Neuronal stem cell (in vitro differentiated cells): ENCODE measurements around the gene KCNQ1.
A peak's percentile ranks its signal among the peaks of the same experiment; 100 is the strongest.

Source experiments
- DNase-seq: peaks from one replicate; pipeline ENCODE4 v3.0.0-alpha.2; 2013; ENCODE audit warnings: low spot score
- H2AFZ ChIP-seq: one replicate; pipeline ENCODE4 v1.6.1; 2013; ENCODE audit warnings: mild to moderate bottlenecking, low read length, inconsistent platforms
- H2AK5ac ChIP-seq: 2 replicates; pipeline ENCODE4 v1.6.1; 2013; ENCODE audit warnings: low read depth, mild to moderate bottlenecking, inconsistent platforms, low read length, moderate library complexity, mixed read lengths
- H2BK120ac ChIP-seq: 2 replicates; pipeline ENCODE4 v1.6.1; 2013; ENCODE audit warnings: low read depth, mild to moderate bottlenecking, inconsistent platforms, low read length, moderate library complexity, mixed read lengths
- H2BK12ac ChIP-seq: one replicate; pipeline ENCODE4 v1.6.1; 2013; ENCODE audit warnings: low read length, inconsistent platforms
- H2BK15ac ChIP-seq: 2 replicates; pipeline ENCODE4 v1.6.1; 2013; ENCODE audit warnings: mild to moderate bottlenecking, low read length, inconsistent platforms, mixed read lengths
- H2BK5ac ChIP-seq: one replicate; pipeline ENCODE4 v1.6.1; 2013; ENCODE audit warnings: inconsistent platforms, mild to moderate bottlenecking, low read length, moderate library complexity
- H3K14ac ChIP-seq: one replicate; pipeline ENCODE4 v1.6.1; 2013; ENCODE audit warnings: low read length, inconsistent platforms
- H3K18ac ChIP-seq: 2 replicates; pipeline ENCODE4 v1.6.1; 2013; ENCODE audit warnings: low read length, inconsistent platforms
- H3K23ac ChIP-seq: 2 replicates; pipeline ENCODE4 v1.6.1; 2013; ENCODE audit warnings: low read depth, mild to moderate bottlenecking, mixed read lengths, low read length, inconsistent platforms; ENCODE audit not compliant: poor library complexity
- H3K27ac ChIP-seq: replicated peaks from 3 replicates; pipeline ENCODE4 v1.5.1; 2013; ENCODE audit warnings: low read length, inconsistent platforms
- H3K27me3 ChIP-seq, 3 experiments: 2 replicates each; pipeline ENCODE4 v1.6.1; 2013; ENCODE audit warnings: low read length in 3 of 3, mild to moderate bottlenecking in 2 of 3, inconsistent platforms in 1 of 3, low read depth in 1 of 3, mixed read lengths in 1 of 3, moderate library complexity in 1 of 3; ENCODE audit not compliant: control insufficient read depth in 3 of 3, insufficient read depth in 3 of 3
- H3K36me3 ChIP-seq, 2 donors: replicated peaks in 1 of 2; 2 replicates each; pipeline ENCODE4 v1.6.1; 2013; ENCODE audit warnings: low read length in 2 of 2; ENCODE audit not compliant: control insufficient read depth in 2 of 2, insufficient read depth in 2 of 2
- H3K4ac ChIP-seq: 2 replicates; pipeline ENCODE4 v1.6.1; 2013; ENCODE audit warnings: inconsistent platforms, mild to moderate bottlenecking, low read length, moderate library complexity
- H3K4me1 ChIP-seq, 2 donors: 1 replicate in 1 of 2; 2 replicates in 1 of 2; pipeline ENCODE4 v1.6.1; 2013; ENCODE audit warnings: low read length in 2 of 2, low read depth in 1 of 2; ENCODE audit not compliant: control insufficient read depth in 2 of 2, insufficient read depth in 1 of 2
- H3K4me2 ChIP-seq: one replicate; pipeline ENCODE4 v1.6.1; 2013; ENCODE audit warnings: mild to moderate bottlenecking, low read length, inconsistent platforms; ENCODE audit not compliant: insufficient read depth, poor library complexity, severe bottlenecking
- H3K4me3 ChIP-seq, 2 donors: 2 replicates each; pipeline ENCODE4 v1.5.1; 2013; ENCODE audit warnings: low read length in 2 of 2, mild to moderate bottlenecking in 2 of 2, inconsistent platforms in 1 of 2, moderate library complexity in 1 of 2
- H3K79me1 ChIP-seq: one replicate; pipeline ENCODE4 v1.6.1; 2013; ENCODE audit warnings: low read depth, mild to moderate bottlenecking, inconsistent platforms, low read length, moderate library complexity
- H3K9ac ChIP-seq: one replicate; pipeline ENCODE4 v1.6.1; 2013; ENCODE audit warnings: mild to moderate bottlenecking, low read depth, low read length, inconsistent platforms; ENCODE audit not compliant: poor library complexity
- H3K9me3 ChIP-seq, 2 donors: replicated peaks in 1 of 2; 2 replicates each; pipeline versions ENCODE3 to v1.6.1; 2013; ENCODE audit warnings: low read length in 2 of 2, mild to moderate bottlenecking in 2 of 2, inconsistent platforms in 1 of 2, low read depth in 1 of 2, mixed read lengths in 1 of 2, moderate library complexity in 1 of 2; ENCODE audit not compliant: control insufficient read depth in 2 of 2, insufficient read depth in 1 of 2
- H4K8ac ChIP-seq: one replicate; pipeline ENCODE4 v1.6.1; 2013; ENCODE audit warnings: low read depth, mild to moderate bottlenecking, inconsistent platforms, low read length, moderate library complexity
- H4K91ac ChIP-seq: one replicate; pipeline ENCODE4 v1.6.1; 2013; ENCODE audit warnings: low read length, low read depth, mild to moderate bottlenecking, inconsistent platforms; ENCODE audit not compliant: poor library complexity
- WGBS, 2 donors: extraction: QIAGEN DNeasy Blood & Tissue Kit; methylation state at CpG; one replicate each; pipeline ENCODE4 v1.1.7; 2013; ENCODE audit warnings: missing lambda C conversion rate in 2 of 2, mixed read lengths in 1 of 2; ENCODE audit not compliant: insufficient read length in 2 of 2, insufficient replicate concordance in 1 of 2; ENCODE audit errors: extremely low coverage in 2 of 2; 5-methylcytosine and 5-hydroxymethylcytosine counted together

The KCNQ1 gene

GRCh38 chr11:2755071-2755470, 310.3 kb downstream of the KCNQ1 start:
- no peak overlapping the region for H2BK5ac ChIP-seq
- no peak for DNase-seq
- H3K18ac ChIP-seq, result no peak overlapping the region
- no peak overlapping the region for H3K9ac ChIP-seq
- H4K8ac ChIP-seq, result no peak overlapping the region
- H2BK12ac ChIP-seq, result no peak overlapping the region
- no peaks in the 10 kb centered on the region for H3K79me1 ChIP-seq
- no CpG with 5 or more reads among the region's 8 CpGs for WGBS, 2 donors
- H3K4me1 ChIP-seq, result peaks cover 0 to 7% of the 10 kb centered on the region in 2 donors
- H2AFZ ChIP-seq, result no peak overlapping the region
- H3K4me3 ChIP-seq, result no peak overlapping the region
- no peak overlapping the region for H2BK15ac ChIP-seq
- H2BK120ac ChIP-seq, result no peak overlapping the region
- H3K27me3 ChIP-seq, result peaks cover 0 to 14% (median 0%) of the 10 kb centered on the region in 3 experiments
- no peak overlapping the region for H3K4me2 ChIP-seq
- H3K9me3 ChIP-seq, result peaks cover 0 to 5% of the 10 kb centered on the region in 2 donors
- no peaks in the 10 kb centered on the region for H3K36me3 ChIP-seq
- H2AK5ac ChIP-seq, result no peak overlapping the region
- H3K27ac ChIP-seq, result no peak overlapping the region
- H3K4ac ChIP-seq, result no peak overlapping the region
- no peak overlapping the region for H4K91ac ChIP-seq
- no peak overlapping the region for H3K14ac ChIP-seq
- H3K23ac ChIP-seq, result no peak overlapping the region

- H3K9me3 ChIP-seq, result peaks cover 0 to 5% of the 10 kb centered on the region in 2 donors
- no peak overlapping the region for H3K14ac ChIP-seq
- no peak overlapping the region for H3K9ac ChIP-seq
- H2AK5ac ChIP-seq, result no peak overlapping the region
- no peaks in the 10 kb centered on the region for H3K79me1 ChIP-seq
- H3K23ac ChIP-seq, result no peak overlapping the region
- no peaks in the 10 kb centered on the region for H3K27me3 ChIP-seq
- DNase-seq, result no peak
- H2BK120ac ChIP-seq, result no peak overlapping the region
- no CpG with 5 or more reads among the region's 14 CpGs for WGBS, 2 donors
- no peak overlapping the region for H2BK12ac ChIP-seq
- H2BK5ac ChIP-seq, result no peak overlapping the region
- peak overlapping the region; percentile 77 for H3K18ac ChIP-seq
- no peak overlapping the region for H3K4me2 ChIP-seq
- no peak overlapping the region for H2BK15ac ChIP-seq
- no peak overlapping the region for H4K91ac ChIP-seq
- H3K4me3 ChIP-seq, result no peak overlapping the region
- no peaks in the 10 kb centered on the region for H3K36me3 ChIP-seq
- H3K4ac ChIP-seq, result no peak overlapping the region
- no peak overlapping the region for H4K8ac ChIP-seq
- H2AFZ ChIP-seq, result no peak overlapping the region
- H3K27ac ChIP-seq, result no peak overlapping the region
- H3K4me1 ChIP-seq, result no peaks in the 10 kb centered on the region
Observed at GRCh38 chr11:2758751-2759150, 313.9 kb downstream of the KCNQ1 start.

GRCh38 chr11:2759228-2760195, 314.7 kb downstream of the KCNQ1 start:
- no peak overlapping the region for H2BK120ac ChIP-seq
- no peak overlapping the region for H3K4me3 ChIP-seq
- no peak overlapping the region for H2AK5ac ChIP-seq
- no peak overlapping the region for H2BK5ac ChIP-seq
- H3K18ac ChIP-seq, result no peak overlapping the region
- H2BK15ac ChIP-seq, result no peak overlapping the region
- no peak overlapping the region for H3K14ac ChIP-seq
- H3K4me2 ChIP-seq, result no peak overlapping the region
- DNase-seq, result no peak
- H3K23ac ChIP-seq, result peak overlapping the region; percentile 34
- no peaks in the 10 kb centered on the region for H3K4me1 ChIP-seq
- WGBS, 2 donors, result no CpG with 5 or more reads among the region's 17 CpGs
- no peaks in the 10 kb centered on the region for H3K79me1 ChIP-seq
- H2AFZ ChIP-seq, result no peak overlapping the region
- no peaks in the 10 kb centered on the region for H3K27me3 ChIP-seq
- H2BK12ac ChIP-seq, result no peak overlapping the region
- peaks cover 0 to 5% of the 10 kb centered on the region in 2 donors for H3K9me3 ChIP-seq
- H4K91ac ChIP-seq, result no peak overlapping the region
- no peaks in the 10 kb centered on the region for H3K36me3 ChIP-seq
- no peak overlapping the region for H3K4ac ChIP-seq
- no peak overlapping the region for H3K9ac ChIP-seq
- no peak overlapping the region for H3K27ac ChIP-seq
- H4K8ac ChIP-seq, result no peak overlapping the region

- Histone ChIP-seq H3K79me1 (no peaks in the 10 kb centered on the region), H4K8ac (no peak overlapping the region), H2BK12ac (no peak overlapping the region), H3K14ac (no peak overlapping the region), H3K27ac (no peak overlapping the region), H3K27me3 (no peaks in the 10 kb centered on the region), H3K23ac (peak overlapping the region; percentile 34), H2BK15ac (no peak overlapping the region), H2AFZ (no peak overlapping the region), H4K91ac (no peak overlapping the region), H3K4me3 (no peak overlapping the region), H3K9me3 (peaks cover 0 to 5% of the 10 kb centered on the region in 2 donors), H2AK5ac (no peak overlapping the region), H3K4me2 (no peak overlapping the region), H3K18ac (peak overlapping the region; percentile 33), H2BK5ac (no peak overlapping the region), H3K4ac (no peak overlapping the region), H3K9ac (no peak overlapping the region), H3K36me3 (no peaks in the 10 kb centered on the region), H2BK120ac (no peak overlapping the region), H3K4me1 (no peaks in the 10 kb centered on the region)
- no peak for DNase-seq
- WGBS, 2 donors, result no CpG with 5 or more reads among the region's 20 CpGs
Observed at GRCh38 chr11:2760196-2760871, 315.5 kb downstream of the KCNQ1 start.
